GM21381 (cell line): Measurements from ENCODE around the gene CORIN.
"Not testable (repeated sequence)": the region's sequence is repeated elsewhere in the genome, so short reads cannot be mapped to it uniquely, and the experiment has no call there.

Experiments used
- ATAC-seq: cut with Tn5 transposase; IDR thresholded peaks from one replicate; pipeline ENCODE4 v1.9.1; 2021; ENCODE audit warnings: mild to moderate bottlenecking, moderate library complexity; ENCODE audit not compliant: unreplicated experiment

The CORIN gene

GRCh38 chr4:47776353-47776752, 61.5 kb downstream of the CORIN start:
- no peak for ATAC-seq

GRCh38 chr4:47774079-47774478, 63.8 kb downstream of the CORIN start:
- no peak for ATAC-seq

GRCh38 chr4:47771020-47771419, 66.8 kb downstream of the CORIN start:
- no peak for ATAC-seq

DNA sequence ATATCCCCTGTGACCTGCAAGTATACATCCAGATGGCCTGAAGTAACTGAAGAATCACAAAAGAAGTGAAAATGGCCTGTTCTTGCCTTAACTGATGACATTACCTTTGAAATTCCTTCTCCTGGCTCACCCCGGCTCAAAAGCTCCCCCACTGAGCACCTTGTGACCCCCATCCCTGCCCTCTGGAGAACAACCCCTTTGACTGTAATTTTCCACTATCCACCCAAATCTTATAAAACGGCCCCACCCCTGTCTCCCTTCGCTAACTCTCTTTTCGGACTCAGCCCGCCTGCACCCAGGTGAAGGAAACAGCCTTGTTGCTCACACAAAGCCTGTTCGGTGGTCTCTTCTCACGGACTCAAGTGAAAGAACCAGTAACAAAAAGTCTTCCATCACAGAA, 69.9 kb downstream of the CORIN start:
- not testable (repeated sequence) for ATAC-seq

DNA sequence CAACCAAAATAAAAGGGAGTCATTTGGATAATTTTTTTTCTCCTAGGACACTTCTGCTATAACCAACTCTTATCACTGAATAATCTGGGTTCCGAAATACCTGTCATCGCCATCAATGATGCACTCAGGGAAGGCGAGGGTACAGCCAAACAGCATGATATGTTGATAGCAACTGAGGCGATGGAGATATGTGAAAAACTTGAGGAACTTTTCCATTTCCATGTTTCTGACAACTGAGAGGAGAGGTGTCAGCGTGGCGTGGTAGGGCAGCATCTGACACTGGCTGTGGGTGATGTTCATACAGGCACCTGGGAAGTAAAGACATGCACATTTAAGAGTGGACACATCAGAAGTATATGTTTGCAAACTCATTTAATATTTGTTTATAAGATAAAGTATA, 74.6 kb downstream of the CORIN start:
- no peak for ATAC-seq

DNA sequence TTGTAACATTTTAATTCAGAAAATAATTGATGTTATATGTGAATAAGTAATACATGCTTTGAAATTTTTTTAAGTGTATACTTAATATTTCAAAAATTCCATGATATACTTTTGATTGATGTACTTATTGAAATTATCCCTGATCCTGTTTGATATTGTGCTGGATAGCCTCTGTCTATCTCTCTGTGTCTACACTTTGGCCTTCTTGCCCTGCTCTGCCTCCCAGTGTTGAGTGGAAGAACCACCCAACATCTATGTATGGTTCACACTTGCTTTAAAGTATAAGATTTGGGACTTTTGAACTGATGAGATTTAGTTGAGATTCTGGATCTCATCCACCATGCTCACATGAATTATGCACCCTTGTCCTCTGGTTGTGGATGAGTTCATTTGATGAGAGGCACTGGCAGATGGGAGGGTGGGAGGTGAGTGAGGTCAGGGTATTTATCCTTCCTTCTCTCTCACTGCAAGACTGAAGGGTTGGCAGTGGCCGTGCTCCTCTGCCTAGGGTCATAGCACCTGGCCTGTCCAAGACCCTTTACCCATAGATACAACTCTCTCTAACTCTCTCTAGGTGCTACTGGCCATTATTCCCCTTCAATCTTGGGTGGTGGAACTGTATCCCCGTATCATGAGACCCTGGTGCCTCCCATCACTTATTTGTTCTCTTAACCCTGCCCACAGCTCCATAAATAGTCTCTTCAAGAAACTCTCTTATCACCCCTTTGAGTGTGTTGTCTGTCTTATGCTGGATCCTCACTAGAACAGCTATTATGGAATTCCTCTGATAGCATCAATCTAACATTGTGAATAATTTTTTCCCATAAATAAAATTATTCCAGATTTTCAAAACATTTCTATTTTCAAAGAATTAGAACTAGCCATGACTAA, 75.2 kb downstream of the CORIN start:
- no peak for ATAC-seq

GRCh38 chr4:47753316-47753715, 84.6 kb downstream of the CORIN start:
- not testable (repeated sequence) for ATAC-seq

- no peak for ATAC-seq
These were observed 85.7 kb downstream of the CORIN start for GRCh38 chr4:47752214-47752613.

- no peak for ATAC-seq
These were observed 87.1 kb downstream of the CORIN start for GRCh38 chr4:47750788-47751187.

- no peak for ATAC-seq
These were observed 88.0 kb downstream of the CORIN start for GRCh38 chr4:47749858-47750257.

GRCh38 chr4:47749060-47749459, 88.8 kb downstream of the CORIN start:
- ATAC-seq: no peak

GRCh38 chr4:47747846-47748494, 89.9 kb downstream of the CORIN start:
- ATAC-seq: no peak

GRCh38 chr4:47747211-47747610, 90.7 kb downstream of the CORIN start:
- ATAC-seq: no peak

GRCh38 chr4:47746122-47746521, 91.7 kb downstream of the CORIN start:
- no peak for ATAC-seq

DNA sequence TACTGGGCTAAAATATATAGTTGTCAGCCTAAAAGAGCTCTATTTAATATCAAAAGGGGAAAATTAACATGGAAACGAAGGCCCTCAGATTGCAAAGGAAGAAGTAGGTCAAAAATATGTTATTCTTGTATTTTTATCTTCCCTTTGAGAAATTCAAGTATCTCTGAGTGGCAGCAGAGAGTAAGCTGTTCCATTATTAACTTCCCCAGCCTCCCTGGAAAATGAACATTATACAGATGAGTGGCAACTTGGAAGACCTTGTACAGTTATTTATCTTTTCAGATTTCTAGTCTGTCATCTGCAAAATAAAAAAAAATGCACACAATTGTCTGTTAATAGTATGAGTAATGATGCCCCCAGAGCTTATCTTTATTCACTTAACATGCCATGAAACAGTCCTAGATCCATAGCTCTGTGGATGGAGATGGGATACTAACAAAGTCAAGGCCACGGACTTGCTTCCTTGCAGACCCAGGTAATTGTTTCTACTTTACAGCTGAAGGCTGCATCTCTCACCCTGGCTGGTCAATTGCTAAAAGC, 93.0 kb downstream of the CORIN start:
- ATAC-seq: no peak

- no peak for ATAC-seq
These were observed 93.6 kb downstream of the CORIN start for GRCh38 chr4:47744253-47744652.

DNA sequence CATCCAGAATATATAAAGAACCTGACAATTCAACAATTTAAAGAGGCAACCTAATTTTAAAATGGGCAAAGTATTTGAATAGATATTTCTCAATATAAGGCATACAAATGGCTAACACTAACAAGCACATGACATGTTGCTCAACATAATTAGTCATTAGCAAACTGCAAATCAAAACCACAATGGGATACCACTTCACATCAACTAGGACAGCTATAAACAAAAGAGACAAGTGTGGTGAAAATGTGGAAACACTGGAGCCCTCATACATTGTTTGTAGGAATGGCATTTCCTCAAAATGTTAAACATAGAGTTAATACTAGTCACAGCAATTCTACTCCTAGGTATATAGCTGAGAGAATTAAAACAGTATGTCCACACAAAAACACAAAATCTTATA, 96.7 kb downstream of the CORIN start:
- no peak for ATAC-seq

- no peak for ATAC-seq
These were observed 100.5 kb downstream of the CORIN start for GRCh38 chr4:47737326-47737725.

GRCh38 chr4:47736555-47736954, 101.3 kb downstream of the CORIN start:
- ATAC-seq: no peak

GRCh38 chr4:47736146-47736545, 101.7 kb downstream of the CORIN start:
- ATAC-seq: no peak

GRCh38 chr4:47733302-47734175, 104.3 kb downstream of the CORIN start:
- no peak for ATAC-seq
